Activated naive CD8-positive, alpha-beta T cell treated with anti-CD3 and anti-CD28 coated beads, Interleukin-2, amount 50 U/mL, for 24 hours (primary cell): ENCODE measurements around the gene ANKRD22.

Experiments used
- ATAC-seq: fragments of 150-1000 bp; cut with Tn5 transposase; one replicate; pipeline ENCODE4 v1.10.0; 2021
- DNase-seq: peaks from one replicate; pipeline ENCODE4 v3.0.0; 2021
- H3K27ac Mint-ChIP-seq: one replicate; pipeline ENCODE4 v1.8.0; 2021; ENCODE audit warnings: mild to moderate bottlenecking, mixed read lengths
- H3K27me3 Mint-ChIP-seq: one replicate; pipeline ENCODE4 v1.8.0; 2021; ENCODE audit warnings: mixed read lengths
- H3K36me3 Mint-ChIP-seq: one replicate; pipeline ENCODE4 v1.8.0; 2021; ENCODE audit warnings: low read depth, mixed read lengths
- H3K4me1 Mint-ChIP-seq: one replicate; pipeline ENCODE4 v1.8.0; 2021; ENCODE audit warnings: mixed read lengths
- H3K4me3 Mint-ChIP-seq: one replicate; pipeline ENCODE4 v1.8.0; 2021; ENCODE audit warnings: mild to moderate bottlenecking, moderate library complexity, mixed read lengths
- H3K9me3 Mint-ChIP-seq: one replicate; pipeline ENCODE4 v1.8.0; 2021; ENCODE audit warnings: mixed read lengths

Gene ANKRD22

GRCh38 chr10:88835096-88835909 lies 16.3 kb downstream of the ANKRD22 start:
- Mint-ChIP-seq H3K4me3 (no peak overlapping the region), H3K4me1 (peaks cover 26% of the 10 kb centered on the region), H3K27me3 (no peaks in the 10 kb centered on the region), H3K9me3 (no peaks in the 10 kb centered on the region), H3K27ac (no peak overlapping the region), H3K36me3 (no peaks in the 10 kb centered on the region)
- DNase-seq (peak; percentile 87), ATAC-seq (peak; percentile 87)

- ATAC-seq: no peak
- Mint-ChIP-seq H3K27me3 (no peaks in the 10 kb centered on the region), H3K4me1 (peaks cover 30% of the 10 kb centered on the region), H3K36me3 (no peaks in the 10 kb centered on the region), H3K27ac (no peak overlapping the region), H3K9me3 (no peaks in the 10 kb centered on the region), H3K4me3 (no peak overlapping the region)
- DNase-seq: no peak
These were observed 17.9 kb downstream of the ANKRD22 start for GRCh38 chr10:88833723-88834122.

DNA sequence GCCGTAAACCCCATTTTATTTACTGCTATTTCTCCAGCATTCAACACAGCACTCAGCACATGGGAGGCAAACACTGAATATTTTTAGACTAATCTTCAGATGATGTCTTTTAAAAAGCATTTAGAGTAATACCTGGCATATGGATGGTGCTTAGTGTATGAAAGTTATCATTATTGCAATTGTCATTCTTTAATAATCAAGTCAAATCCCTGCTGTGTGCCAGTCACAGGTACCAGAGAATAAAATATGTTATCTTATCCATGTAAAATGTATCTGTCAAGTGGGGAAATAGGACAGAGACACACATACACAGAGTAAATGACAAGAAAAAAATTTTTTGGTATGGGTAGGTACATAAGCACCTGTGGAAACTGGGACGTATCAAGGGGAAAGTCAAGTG lies 18.5 kb downstream of the ANKRD22 start:
- Mint-ChIP-seq H3K27ac (no peak overlapping the region), H3K4me3 (no peak overlapping the region), H3K4me1 (peaks cover 36% of the 10 kb centered on the region), H3K9me3 (no peaks in the 10 kb centered on the region), H3K36me3 (no peaks in the 10 kb centered on the region), H3K27me3 (no peaks in the 10 kb centered on the region)
- DNase-seq (no peak), ATAC-seq (no peak)

DNA sequence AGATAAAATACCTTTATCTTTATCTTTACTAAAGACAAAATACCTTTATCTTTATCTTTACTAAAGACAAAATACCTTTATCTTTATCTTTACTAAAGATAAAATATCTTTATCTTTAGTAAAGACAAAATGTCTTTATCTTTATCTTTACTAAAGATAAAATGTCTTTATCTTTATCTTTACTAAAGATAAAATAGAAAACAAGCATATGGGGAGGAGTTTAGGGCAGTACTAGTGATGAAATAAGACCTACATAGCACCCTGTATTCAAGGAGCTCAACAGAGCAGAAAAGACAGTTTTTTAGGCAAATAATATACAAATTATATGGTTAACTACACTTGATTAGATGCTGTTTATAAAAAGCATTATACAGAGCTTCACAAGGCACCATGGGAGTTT lies 19.3 kb downstream of the ANKRD22 start:
- no peak overlapping the region for H3K27ac Mint-ChIP-seq
- H3K9me3 Mint-ChIP-seq: no peaks in the 10 kb centered on the region
- H3K4me1 Mint-ChIP-seq: peaks cover 42% of the 10 kb centered on the region
- DNase-seq: no peak
- H3K27me3 Mint-ChIP-seq: no peaks in the 10 kb centered on the region
- no peak for ATAC-seq
- H3K36me3 Mint-ChIP-seq: no peaks in the 10 kb centered on the region
- H3K4me3 Mint-ChIP-seq: no peak overlapping the region

- no peaks in the 10 kb centered on the region for H3K36me3 Mint-ChIP-seq
- no peaks in the 10 kb centered on the region for H3K9me3 Mint-ChIP-seq
- H3K27me3 Mint-ChIP-seq: no peaks in the 10 kb centered on the region
- peak; percentile 39 for ATAC-seq
- H3K4me3 Mint-ChIP-seq: peak overlapping the region; percentile 27
- peaks cover 47% of the 10 kb centered on the region for H3K4me1 Mint-ChIP-seq
- H3K27ac Mint-ChIP-seq: no peak overlapping the region
- no peak for DNase-seq
These were observed 19.9 kb downstream of the ANKRD22 start for GRCh38 chr10:88831709-88832108.

- H3K4me1 Mint-ChIP-seq: peaks cover 57% of the 10 kb centered on the region
- H3K27ac Mint-ChIP-seq: no peak overlapping the region
- DNase-seq (no peak), ATAC-seq (no peak)
- no peaks in the 10 kb centered on the region for H3K27me3 Mint-ChIP-seq
- no peaks in the 10 kb centered on the region for H3K36me3 Mint-ChIP-seq
- H3K9me3 Mint-ChIP-seq: no peaks in the 10 kb centered on the region
- H3K4me3 Mint-ChIP-seq: no peak overlapping the region
These were observed 20.9 kb downstream of the ANKRD22 start for GRCh38 chr10:88830643-88831268.

DNA sequence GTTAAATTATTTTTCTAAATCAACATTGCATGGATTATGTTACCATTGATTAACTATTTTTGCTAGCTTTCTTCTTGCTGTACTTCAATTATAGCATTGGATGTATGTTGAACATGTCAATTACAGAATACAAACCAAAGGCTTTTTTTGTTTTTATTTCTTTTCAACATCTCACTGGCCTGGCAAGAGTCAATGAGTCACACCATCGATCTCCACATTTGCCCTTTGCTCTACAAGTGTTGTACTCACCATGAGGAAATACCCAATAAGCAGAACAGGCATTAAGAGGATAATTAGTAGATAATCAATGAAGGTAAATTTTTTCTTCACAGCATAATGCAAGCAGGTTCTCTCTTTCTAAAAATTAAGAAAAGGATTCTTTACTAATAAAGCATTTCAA lies 23.3 kb downstream of the ANKRD22 start:
- H3K9me3 Mint-ChIP-seq: no peaks in the 10 kb centered on the region
- no peak overlapping the region for H3K27ac Mint-ChIP-seq
- DNase-seq (no peak), ATAC-seq (no peak)
- no peaks in the 10 kb centered on the region for H3K36me3 Mint-ChIP-seq
- H3K4me3 Mint-ChIP-seq: no peak overlapping the region
- peaks cover 60% of the 10 kb centered on the region for H3K4me1 Mint-ChIP-seq
- no peaks in the 10 kb centered on the region for H3K27me3 Mint-ChIP-seq

DNA sequence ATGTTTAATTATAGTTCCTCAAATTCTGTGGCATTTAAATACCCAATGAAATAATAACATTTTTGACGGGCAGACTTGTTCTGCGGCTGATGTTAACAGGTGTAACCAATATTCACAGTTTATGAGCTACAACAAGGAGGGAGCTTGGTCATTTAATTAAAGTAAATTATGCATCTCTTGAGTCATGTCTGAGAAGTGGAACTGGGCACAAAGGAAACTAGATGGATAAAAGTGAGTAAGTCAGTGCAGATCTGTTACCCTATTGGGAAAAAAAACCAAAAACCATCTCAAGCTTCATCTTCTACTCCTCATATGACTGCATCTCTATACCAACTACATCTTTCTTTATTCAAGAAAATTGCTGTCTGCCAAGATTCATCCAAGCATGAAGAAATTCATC lies 24.0 kb downstream of the ANKRD22 start:
- Mint-ChIP-seq H3K27ac (no peak overlapping the region), H3K4me1 (peaks cover 55% of the 10 kb centered on the region), H3K27me3 (no peaks in the 10 kb centered on the region), H3K4me3 (no peak overlapping the region), H3K36me3 (no peaks in the 10 kb centered on the region), H3K9me3 (no peaks in the 10 kb centered on the region)
- ATAC-seq: peak; percentile 53
- no peak for DNase-seq

GRCh38 chr10:88826388-88826787 lies 25.3 kb downstream of the ANKRD22 start:
- no peak overlapping the region for H3K4me3 Mint-ChIP-seq
- DNase-seq (no peak), ATAC-seq (no peak)
- H3K27me3 Mint-ChIP-seq: no peaks in the 10 kb centered on the region
- no peaks in the 10 kb centered on the region for H3K9me3 Mint-ChIP-seq
- no peaks in the 10 kb centered on the region for H3K36me3 Mint-ChIP-seq
- H3K27ac Mint-ChIP-seq: peak overlapping the region; percentile 19
- peaks cover 50% of the 10 kb centered on the region for H3K4me1 Mint-ChIP-seq

- Mint-ChIP-seq H3K4me1 (peaks cover 13% of the 10 kb centered on the region), H3K9me3 (no peaks in the 10 kb centered on the region), H3K4me3 (no peak overlapping the region), H3K36me3 (no peaks in the 10 kb centered on the region), H3K27me3 (no peaks in the 10 kb centered on the region), H3K27ac (no peak overlapping the region)
- DNase-seq (no peak), ATAC-seq (no peak)
These were observed 30.8 kb downstream of the ANKRD22 start for GRCh38 chr10:88820748-88821401.

- no peaks in the 10 kb centered on the region for H3K36me3 Mint-ChIP-seq
- H3K27ac Mint-ChIP-seq: no peak overlapping the region
- no peak overlapping the region for H3K4me3 Mint-ChIP-seq
- DNase-seq (no peak), ATAC-seq (no peak)
- H3K9me3 Mint-ChIP-seq: no peaks in the 10 kb centered on the region
- no peaks in the 10 kb centered on the region for H3K27me3 Mint-ChIP-seq
- H3K4me1 Mint-ChIP-seq: peaks cover 6% of the 10 kb centered on the region
These were observed 32.4 kb downstream of the ANKRD22 start for GRCh38 chr10:88819290-88819689.

DNA sequence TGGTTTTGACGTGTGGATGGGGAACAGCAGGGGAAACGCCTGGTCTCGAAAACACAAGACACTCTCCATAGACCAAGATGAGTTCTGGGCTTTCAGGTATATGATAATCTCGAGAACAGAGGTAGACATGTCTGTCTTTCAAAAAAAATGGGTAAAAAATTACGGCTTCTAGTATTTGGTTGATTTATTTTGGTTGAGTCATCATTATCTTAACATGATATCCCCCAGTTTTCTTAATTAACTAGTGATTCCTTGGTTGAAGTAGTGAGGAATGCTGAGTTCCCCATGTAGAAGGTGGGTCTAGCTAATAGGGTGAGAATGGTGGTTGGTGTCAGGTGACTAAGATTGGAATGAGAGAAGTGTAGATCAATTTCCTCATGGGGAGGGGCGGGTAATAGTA lies 38.4 kb downstream of the ANKRD22 start:
- ATAC-seq: no peak

GRCh38 chr10:88810196-88810961 lies 41.3 kb downstream of the ANKRD22 start:
- Mint-ChIP-seq H3K36me3 (no peaks in the 10 kb centered on the region), H3K4me1 (peaks cover 14% of the 10 kb centered on the region), H3K27me3 (no peaks in the 10 kb centered on the region), H3K4me3 (no peak overlapping the region), H3K9me3 (no peaks in the 10 kb centered on the region), H3K27ac (no peak overlapping the region)
- DNase-seq: peak; percentile 18
- ATAC-seq: peak; percentile 72

More for the DNA sequence above, 38.4 kb downstream of the ANKRD22 start:
- Mint-ChIP-seq H3K27me3 (no peaks in the 10 kb centered on the region), H3K4me3 (no peak overlapping the region), H3K9me3 (no peaks in the 10 kb centered on the region), H3K36me3 (no peaks in the 10 kb centered on the region), H3K27ac (no peak overlapping the region), H3K4me1 (peaks cover 15% of the 10 kb centered on the region)
- no peak for DNase-seq

DNA sequence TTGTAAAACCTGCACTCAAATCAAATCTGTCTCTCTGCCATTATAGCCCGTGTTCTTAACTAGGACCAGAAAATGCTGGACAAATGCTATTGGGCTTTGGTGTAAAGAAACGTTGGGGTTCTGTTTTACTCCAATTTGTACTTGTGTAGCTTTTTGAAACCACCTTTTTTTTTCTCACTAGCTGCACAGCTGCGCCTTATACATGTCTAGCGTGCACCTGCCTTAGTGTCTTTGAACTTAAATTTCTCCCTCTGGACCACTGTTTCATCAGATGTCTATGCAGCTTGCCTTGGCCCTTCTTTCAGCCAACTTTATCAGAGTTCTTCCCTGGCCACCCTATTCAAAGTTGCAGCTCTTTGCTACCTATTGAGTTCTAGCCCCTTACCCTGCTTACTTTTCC lies 42.0 kb downstream of the ANKRD22 start:
- Mint-ChIP-seq H3K27ac (no peak overlapping the region), H3K4me1 (peaks cover 11% of the 10 kb centered on the region), H3K36me3 (no peaks in the 10 kb centered on the region), H3K27me3 (no peaks in the 10 kb centered on the region), H3K9me3 (no peaks in the 10 kb centered on the region), H3K4me3 (no peak overlapping the region)
- ATAC-seq (no peak), DNase-seq (no peak)
